CD4-positive, alpha-beta T cell (primary cell): ENCODE measurements around the gene MED20. TPM values are rescaled to one million over a fixed set of nuclear protein-coding genes. Genes with fewer than 3 reads are reported as not detected.

Experiments
- ATAC-seq: fragments of 200-7000 bp; cut with Tn5 transposase; one replicate; pipeline ENCODE4 v1.10.0; 2022; ENCODE audit warnings: mild to moderate bottlenecking; ENCODE audit not compliant: poor library complexity
- CTCF ChIA-PET: fragments of 350-600 bp; sonication (Branson Sonifier 250); formaldehyde crosslinking; loops from one replicate; lab custom pipeline; 2021; ENCODE audit warnings: antibody characterized with exemption, inconsistent platforms; lab: Charles Lee
- POLR2A ChIA-PET: fragments of 350-600 bp; sonication (Branson Sonifier 250); formaldehyde crosslinking; loops from one replicate; lab custom pipeline; 2021; ENCODE audit warnings: antibody characterized with exemption, inconsistent platforms; lab: Charles Lee
- DNase-seq, 14 experiments: peaks; one replicate each; pipeline ENCODE4 v3.0.0-alpha.2; 2013 to 2020; ENCODE audit warnings: mixed read lengths in 2 of 14
- H3K27ac ChIP-seq, 2 donors: one replicate each; pipeline versions ENCODE4 v1.5.1 to v1.7.0; 2013; ENCODE audit warnings: low read length in 2 of 2, low read depth in 1 of 2, mild to moderate bottlenecking in 1 of 2
- H3K27me3 ChIP-seq, 2 experiments: 1 replicate in 1 of 2; 2 replicates in 1 of 2; pipeline versions ENCODE4 v1.6.1 to v1.7.0; 2013; ENCODE audit warnings: low read length in 2 of 2, control low read depth in 1 of 2, mild to moderate bottlenecking in 1 of 2, moderate library complexity in 1 of 2; ENCODE audit not compliant: insufficient read depth in 2 of 2, control insufficient read depth in 1 of 2
- H3K36me3 ChIP-seq: one replicate; pipeline ENCODE4 v1.6.1; 2013; ENCODE audit warnings: low read length, control low read depth; ENCODE audit not compliant: insufficient read depth
- H3K4me1 ChIP-seq: one replicate; pipeline ENCODE4 v1.6.1; 2013; ENCODE audit warnings: low read length, control low read depth; ENCODE audit not compliant: insufficient read depth
- H3K4me3 ChIP-seq: one replicate; pipeline ENCODE4 v1.5.1; 2013; ENCODE audit warnings: mild to moderate bottlenecking, low read length, moderate library complexity
- H3K9me3 ChIP-seq, 2 experiments: 1 replicate in 1 of 2; 2 replicates in 1 of 2; pipeline versions ENCODE4 v1.6.1 to v1.7.0; 2013; ENCODE audit warnings: low read length in 2 of 2, mild to moderate bottlenecking in 2 of 2, control low read depth in 1 of 2, moderate library complexity in 1 of 2; ENCODE audit not compliant: control insufficient read depth in 1 of 2, insufficient read depth in 1 of 2
- H3K27ac Mint-ChIP-seq: one replicate; pipeline ENCODE4 v1.8.0; 2020; ENCODE audit warnings: mixed read lengths
- H3K27me3 Mint-ChIP-seq: one replicate; pipeline ENCODE4 v1.8.0; 2021; ENCODE audit warnings: mixed read lengths
- H3K36me3 Mint-ChIP-seq: one replicate; pipeline ENCODE4 v1.8.0; 2021; ENCODE audit warnings: low read depth, mixed read lengths
- H3K4me1 Mint-ChIP-seq: one replicate; pipeline ENCODE4 v1.8.0; 2021; ENCODE audit warnings: low read depth, mixed read lengths
- H3K4me3 Mint-ChIP-seq: one replicate; pipeline ENCODE4 v1.8.0; 2020; ENCODE audit warnings: mild to moderate bottlenecking, mixed read lengths
- H3K9me3 Mint-ChIP-seq: one replicate; pipeline ENCODE4 v1.8.0; 2020; ENCODE audit warnings: mixed read lengths
- intact Hi-C, 2 experiments: fragments of 100-400 bp; cut with DNase I in 1 of 2; cut with micrococcal nuclease in 1 of 2; formaldehyde crosslinking; loops; one replicate each; pipeline versions ENCODE4 v1.15.1 to v1.9.0; 2023 to 2025; cut with DNase I, micrococcal nuclease
- total RNA-seq, 174 experiments: library from RNA in 2 of 174; stranded (reverse) in 2 of 174; gene quantifications; one replicate each; pipeline ENCODE4 v1.2.3 and lab custom pipeline; 2021 to 2026
- TF ChIP-seq, protein P1 (sequence below): fragments of 200-600 bp; IDR thresholded peaks from one replicate; pipeline ENCODE4 v1.8.0; 2022; ENCODE audit warnings: antibody characterized with exemption, mild to moderate bottlenecking

MED20 gene
- total RNA-seq, 2 experiments from 2014 or later, result 1.3 to 1.6 TPM

DNA sequence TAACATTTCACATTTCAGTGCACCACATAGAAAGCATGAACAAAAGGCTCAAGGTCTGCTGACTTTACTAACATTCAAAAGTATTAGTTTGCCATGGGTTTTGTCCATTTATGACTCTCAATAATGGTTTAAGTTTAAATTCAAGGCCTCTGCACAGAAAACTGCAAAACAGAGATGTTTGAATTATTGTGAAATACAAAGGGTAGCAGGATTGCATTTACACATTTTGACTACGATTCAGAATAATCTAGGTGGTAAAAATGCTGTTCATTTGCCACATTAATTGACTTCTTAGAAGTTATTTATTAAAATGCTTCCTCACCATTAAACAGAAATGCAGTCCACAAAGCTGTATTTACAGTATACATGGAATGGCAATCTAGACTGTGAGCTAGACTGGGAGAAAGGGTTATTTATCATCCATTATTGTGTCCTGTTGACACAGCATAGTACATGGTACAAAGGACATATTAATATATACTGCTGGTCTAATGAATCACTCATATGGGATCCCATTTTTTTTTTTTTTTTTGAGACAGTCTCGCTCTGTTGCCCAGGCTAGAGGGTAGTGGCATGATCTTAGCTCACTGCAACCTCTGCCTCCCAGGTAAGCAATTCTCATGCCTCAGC lies 43.8 kb downstream of the MED20 start:
- no peak overlapping the region for H3K4me3 Mint-ChIP-seq
- CTCF ChIA-PET, result interaction anchor here (0.6 kb wide), 1 partner anchor 139 kb away, joined by 3 read pairs; no protein-coding TSS in a partner anchor
- ATAC-seq (no peak), DNase-seq (no peak)
- Histone ChIP-seq H3K4me3 (no peak overlapping the region), H3K27me3 (no peaks in the 10 kb centered on the region), H3K9me3 (no peaks in the 10 kb centered on the region), H3K27ac (no peak overlapping the region), H3K36me3 (no peaks in the 10 kb centered on the region), H3K4me1 (no peaks in the 10 kb centered on the region)
- no peaks in the 10 kb centered on the region for H3K36me3 Mint-ChIP-seq
- H3K27ac Mint-ChIP-seq, result no peak overlapping the region
- intact Hi-C loops, result no loop called here
- H3K9me3 Mint-ChIP-seq, result no peaks in the 10 kb centered on the region
- H3K27me3 Mint-ChIP-seq, result no peaks in the 10 kb centered on the region
- POLR2A ChIA-PET, result no interaction called here
- TF ChIP-seq, protein P1, sequence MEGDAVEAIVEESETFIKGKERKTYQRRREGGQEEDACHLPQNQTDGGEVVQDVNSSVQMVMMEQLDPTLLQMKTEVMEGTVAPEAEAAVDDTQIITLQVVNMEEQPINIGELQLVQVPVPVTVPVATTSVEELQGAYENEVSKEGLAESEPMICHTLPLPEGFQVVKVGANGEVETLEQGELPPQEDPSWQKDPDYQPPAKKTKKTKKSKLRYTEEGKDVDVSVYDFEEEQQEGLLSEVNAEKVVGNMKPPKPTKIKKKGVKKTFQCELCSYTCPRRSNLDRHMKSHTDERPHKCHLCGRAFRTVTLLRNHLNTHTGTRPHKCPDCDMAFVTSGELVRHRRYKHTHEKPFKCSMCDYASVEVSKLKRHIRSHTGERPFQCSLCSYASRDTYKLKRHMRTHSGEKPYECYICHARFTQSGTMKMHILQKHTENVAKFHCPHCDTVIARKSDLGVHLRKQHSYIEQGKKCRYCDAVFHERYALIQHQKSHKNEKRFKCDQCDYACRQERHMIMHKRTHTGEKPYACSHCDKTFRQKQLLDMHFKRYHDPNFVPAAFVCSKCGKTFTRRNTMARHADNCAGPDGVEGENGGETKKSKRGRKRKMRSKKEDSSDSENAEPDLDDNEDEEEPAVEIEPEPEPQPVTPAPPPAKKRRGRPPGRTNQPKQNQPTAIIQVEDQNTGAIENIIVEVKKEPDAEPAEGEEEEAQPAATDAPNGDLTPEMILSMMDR, result no peak
- no peaks in the 10 kb centered on the region for H3K4me1 Mint-ChIP-seq

DNA sequence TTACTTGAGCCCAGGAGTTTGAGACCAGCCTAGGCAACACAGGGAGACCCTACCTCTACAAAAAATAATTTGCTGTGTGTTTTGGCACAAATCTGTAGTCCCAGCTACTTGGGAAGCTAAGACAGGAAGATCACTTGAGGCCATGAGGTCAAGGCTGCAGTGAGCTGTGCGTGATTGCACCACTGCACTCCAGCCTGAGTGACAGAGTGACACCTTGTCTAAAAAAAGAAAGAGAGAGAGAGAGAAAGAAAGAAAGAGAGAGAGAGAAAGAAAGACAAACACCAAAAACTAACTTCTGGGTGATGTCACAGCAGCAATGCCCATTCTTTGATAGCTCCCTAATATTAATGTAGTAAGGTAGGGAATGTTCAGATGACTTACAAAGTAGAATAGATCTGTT lies 46.2 kb downstream of the MED20 start:
- TF ChIP-seq, protein P1, result no peak
- H3K9me3 Mint-ChIP-seq, result no peaks in the 10 kb centered on the region
- no peaks in the 10 kb centered on the region for H3K36me3 Mint-ChIP-seq
- ChIA-PET POLR2A (no interaction called here), CTCF (no interaction called here)
- Histone ChIP-seq H3K4me3 (no peak overlapping the region), H3K27ac (no peak overlapping the region), H3K36me3 (no peaks in the 10 kb centered on the region), H3K9me3 (no peaks in the 10 kb centered on the region), H3K4me1 (no peaks in the 10 kb centered on the region), H3K27me3 (no peaks in the 10 kb centered on the region)
- intact Hi-C loops, result loop anchor here in 1 of 2 experiments (1.0 kb wide), 1 partner anchor 15 kb away; no protein-coding TSS in a partner anchor
- H3K27ac Mint-ChIP-seq, result no peak overlapping the region
- ATAC-seq, result no peak
- H3K4me1 Mint-ChIP-seq, result no peaks in the 10 kb centered on the region
- no peaks in the 10 kb centered on the region for H3K27me3 Mint-ChIP-seq
- DNase-seq, result no peak
- H3K4me3 Mint-ChIP-seq, result no peak overlapping the region

DNA sequence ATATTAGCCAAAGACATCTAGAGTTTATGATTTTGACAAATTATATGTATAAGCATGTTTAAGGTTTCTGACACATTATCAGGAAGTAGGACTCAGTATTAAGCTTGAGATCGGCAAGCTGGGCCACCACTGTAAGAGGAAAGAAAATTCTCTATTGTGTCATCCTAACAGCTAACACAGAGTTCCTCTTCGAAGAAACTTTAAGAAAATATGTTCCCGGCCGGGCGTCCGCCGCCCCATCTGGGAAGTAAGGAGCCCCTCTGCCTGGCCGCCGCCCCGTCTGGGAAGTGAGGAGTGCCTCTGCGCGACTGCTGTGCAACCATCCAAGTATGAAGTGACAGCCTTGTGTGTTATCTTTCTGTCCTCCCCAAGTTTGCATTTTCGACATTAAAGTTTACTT lies 48.8 kb downstream of the MED20 start:
- CTCF ChIA-PET, result no interaction called here
- Mint-ChIP-seq H3K27ac (no peak overlapping the region), H3K4me3 (no peak overlapping the region), H3K36me3 (no peaks in the 10 kb centered on the region), H3K27me3 (no peaks in the 10 kb centered on the region), H3K9me3 (no peaks in the 10 kb centered on the region), H3K4me1 (no peaks in the 10 kb centered on the region)
- intact Hi-C loops, result no loop called here
- ATAC-seq (no peak), DNase-seq (no peak)
- no peaks in the 10 kb centered on the region for H3K27me3 ChIP-seq
- TF ChIP-seq, protein P1, result no peak
- no peak overlapping the region for H3K4me3 ChIP-seq
- POLR2A ChIA-PET, result no interaction called here
- no peaks in the 10 kb centered on the region for H3K4me1 ChIP-seq
- no peak overlapping the region for H3K27ac ChIP-seq
- H3K36me3 ChIP-seq, result no peaks in the 10 kb centered on the region
- no peaks in the 10 kb centered on the region for H3K9me3 ChIP-seq
